ENCODE results near the gene PPP1R9A.

GRCh38 chr7:94907026-94907810, at the start of gene PPP1R9A:
- TF ChIP-seq SP1 (IDR thresholded peaks at IDR 0.05) (no peak), L3MBTL2 (conservative IDR thresholded peaks at IDR 0.05) (peak; percentile 63), LEF1 (IDR thresholded peaks at IDR 0.05; ENCODE audit: borderline replicate concordance) (no peak), TARDBP (IDR thresholded peaks at IDR 0.05) (no peak), ELF4 (IDR thresholded peaks at IDR 0.05) (no peak), FOXM1 (IDR thresholded peaks at IDR 0.05; ENCODE audit: borderline replicate concordance) (no peak), ZNF384 (IDR thresholded peaks at IDR 0.05) (no peak), NFRKB (IDR thresholded peaks at IDR 0.05) (no peak), CTBP1 (IDR thresholded peaks at IDR 0.05; ENCODE audit: borderline replicate concordance) (no peak; the same call in 1 of the 2 replicates), SUZ12 (IDR thresholded peaks at IDR 0.05) (no peak), FOXA1 (IDR thresholded peaks at IDR 0.05) (no peak)
- TF ChIP-seq, protein P1, sequence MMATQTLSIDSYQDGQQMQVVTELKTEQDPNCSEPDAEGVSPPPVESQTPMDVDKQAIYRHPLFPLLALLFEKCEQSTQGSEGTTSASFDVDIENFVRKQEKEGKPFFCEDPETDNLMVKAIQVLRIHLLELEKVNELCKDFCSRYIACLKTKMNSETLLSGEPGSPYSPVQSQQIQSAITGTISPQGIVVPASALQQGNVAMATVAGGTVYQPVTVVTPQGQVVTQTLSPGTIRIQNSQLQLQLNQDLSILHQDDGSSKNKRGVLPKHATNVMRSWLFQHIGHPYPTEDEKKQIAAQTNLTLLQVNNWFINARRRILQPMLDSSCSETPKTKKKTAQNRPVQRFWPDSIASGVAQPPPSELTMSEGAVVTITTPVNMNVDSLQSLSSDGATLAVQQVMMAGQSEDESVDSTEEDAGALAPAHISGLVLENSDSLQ (IDR thresholded peaks at IDR 0.05): no peak

All from HEK293T (cell line).